ENCODE measurements around the gene WIF1.

WIF1 gene

GRCh38 chr12:65122703-65123102 lies 1.6 kb upstream of the WIF1 start:
- DNase-seq = no peak

DNA sequence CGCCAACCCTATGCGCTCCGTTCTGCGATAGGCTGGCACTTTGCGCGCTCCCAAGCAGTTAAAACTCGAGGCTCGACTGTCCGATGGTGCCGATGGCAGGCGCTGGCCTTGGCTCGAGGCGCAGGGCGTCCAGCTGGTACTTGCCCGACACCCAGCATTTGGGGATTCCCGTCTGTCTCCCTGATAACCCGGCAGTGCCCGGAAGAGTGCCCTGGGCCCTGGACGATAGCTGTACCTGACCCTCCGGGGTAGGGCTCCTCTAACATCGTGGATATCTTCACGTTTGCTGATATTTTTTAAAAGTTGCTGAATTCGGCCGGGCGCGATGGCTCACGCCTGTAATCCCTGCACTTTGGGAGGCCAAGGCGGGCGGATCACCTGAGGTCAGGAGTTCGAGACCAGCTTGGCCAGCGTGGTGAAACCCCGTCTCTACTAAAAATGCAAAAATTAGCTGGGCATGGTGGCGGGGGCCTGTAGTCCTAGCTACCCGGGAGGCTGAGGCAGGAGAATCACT lies 908 bp upstream of the WIF1 start:
- no peak for DNase-seq

DNA sequence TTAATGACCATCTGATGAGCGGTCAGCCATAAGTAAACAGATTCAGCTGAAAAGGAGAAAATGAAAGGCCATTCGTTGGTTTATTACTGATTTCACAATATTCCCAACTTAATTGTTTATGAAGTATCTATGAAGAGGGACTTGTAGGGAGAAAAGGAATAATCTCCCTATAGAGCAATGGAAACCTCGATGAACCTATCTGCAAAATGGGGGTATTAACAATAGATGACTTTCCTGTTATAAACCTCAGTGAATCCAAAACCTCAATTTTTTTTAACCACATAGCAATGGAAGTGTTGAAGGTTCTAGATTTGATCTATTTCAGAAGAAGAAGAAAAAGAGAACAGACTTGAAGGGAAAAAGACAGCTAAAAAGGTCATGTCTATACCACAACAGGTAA lies 2.0 kb downstream of the WIF1 start:
- DNase-seq = no peak

GRCh38 chr12:65113621-65114035 lies 7.5 kb downstream of the WIF1 start:
- no peak for DNase-seq

- DNase-seq = no peak
Observed at GRCh38 chr12:65106948-65107347, 14.2 kb downstream of the WIF1 start.

DNA sequence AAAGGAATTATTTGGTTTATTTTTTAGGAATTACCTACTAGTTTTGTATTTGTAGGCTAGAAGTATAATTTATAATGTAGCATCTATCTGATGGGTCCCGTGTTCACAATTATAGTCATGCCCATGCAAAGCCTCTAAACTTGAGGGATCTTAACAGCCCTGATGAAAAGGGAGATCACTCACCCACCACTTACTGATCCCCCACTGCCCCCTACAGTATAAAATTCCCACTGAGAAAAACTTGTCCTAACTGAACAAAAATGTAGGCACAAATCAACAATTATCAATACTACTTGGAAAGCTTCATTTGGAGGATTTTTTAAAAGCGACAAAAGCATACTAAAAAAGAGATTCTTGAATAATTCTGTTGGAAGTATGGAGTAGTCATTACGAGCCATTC lies 21.0 kb downstream of the WIF1 start:
- no peak for DNase-seq

DNA sequence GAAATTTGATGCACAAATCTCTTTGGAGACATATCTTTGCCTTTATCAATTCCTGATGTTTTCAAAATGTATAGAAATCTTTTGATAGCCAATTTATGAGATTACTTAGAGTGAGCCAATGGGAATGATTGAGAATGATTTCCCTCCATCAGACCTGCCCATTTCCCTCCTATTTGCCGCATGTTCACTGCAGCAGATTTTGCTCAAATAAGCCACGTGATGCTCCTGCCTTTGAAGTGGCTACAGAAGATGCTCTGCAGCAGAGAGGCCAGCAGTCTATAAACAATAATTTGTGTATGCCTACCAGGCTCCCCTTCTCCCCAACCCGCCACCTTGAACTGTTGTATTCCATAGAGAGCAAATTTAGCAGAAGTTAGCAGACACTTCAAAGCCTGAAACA lies 21.9 kb downstream of the WIF1 start:
- no peak for DNase-seq

GRCh38 chr12:65098364-65098763 lies 22.7 kb downstream of the WIF1 start:
- DNase-seq = no peak

GRCh38 chr12:65094722-65095121 lies 26.4 kb downstream of the WIF1 start:
- no peak for DNase-seq

DNA sequence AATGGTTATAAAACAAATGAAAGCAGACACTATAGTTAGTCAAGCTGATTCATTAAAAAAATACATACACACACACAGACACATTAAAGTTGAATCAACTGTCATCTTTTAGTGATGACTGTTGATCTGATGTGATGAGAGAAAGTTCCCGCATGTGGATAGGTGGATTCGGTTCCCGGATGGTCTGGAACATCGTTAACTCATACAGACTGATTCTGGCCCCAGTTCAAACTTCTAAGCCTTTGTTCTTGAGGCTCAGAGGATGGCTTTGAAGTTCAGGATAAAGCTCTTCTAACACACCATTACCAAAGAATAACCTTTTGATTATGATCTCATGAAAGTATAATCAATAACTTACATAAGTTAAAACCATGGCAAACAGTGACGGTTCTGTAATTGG lies 27.5 kb downstream of the WIF1 start:
- no peak for DNase-seq

GRCh38 chr12:65090461-65090860 lies 30.6 kb downstream of the WIF1 start:
- DNase-seq = no peak

DNA sequence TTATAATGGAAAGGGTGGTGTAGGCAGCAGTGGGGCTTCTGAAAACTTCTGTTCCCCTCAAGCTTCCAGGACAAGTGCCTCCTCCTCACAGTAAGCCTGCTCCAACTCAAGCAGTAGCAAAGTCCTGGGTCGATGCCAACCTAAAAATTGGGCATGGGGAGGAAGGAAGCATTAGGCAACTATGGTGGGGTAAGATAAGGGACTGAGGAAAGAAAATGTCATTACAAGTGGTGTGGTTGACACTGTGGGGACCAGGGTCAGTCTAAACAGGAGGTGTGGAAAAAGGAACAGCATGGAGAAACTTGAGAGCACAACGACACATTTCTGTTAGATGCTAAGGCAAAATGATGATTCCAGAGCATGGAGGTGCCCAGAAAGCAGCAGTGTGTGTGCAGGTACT lies 34.9 kb downstream of the WIF1 start:
- DNase-seq = no peak

DNA sequence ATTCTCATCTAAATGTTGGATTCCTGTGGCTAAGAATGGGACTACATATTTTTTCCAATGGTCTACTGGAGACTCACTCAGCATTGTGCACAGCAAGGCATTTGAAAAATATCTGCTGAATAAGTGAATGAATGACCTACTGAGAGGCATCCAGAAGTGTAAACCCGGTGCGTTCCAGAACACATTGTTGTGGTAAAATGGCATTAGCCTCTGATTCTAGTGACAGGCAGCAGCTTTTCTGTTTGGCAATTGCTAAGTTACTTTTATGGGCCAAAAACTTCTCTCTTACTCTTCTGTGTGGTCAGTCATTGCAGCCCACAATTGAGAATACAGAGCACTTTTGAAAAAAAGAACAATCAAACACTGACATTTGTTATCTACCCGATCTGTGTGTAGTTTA lies 36.5 kb downstream of the WIF1 start:
- no peak for DNase-seq

DNA sequence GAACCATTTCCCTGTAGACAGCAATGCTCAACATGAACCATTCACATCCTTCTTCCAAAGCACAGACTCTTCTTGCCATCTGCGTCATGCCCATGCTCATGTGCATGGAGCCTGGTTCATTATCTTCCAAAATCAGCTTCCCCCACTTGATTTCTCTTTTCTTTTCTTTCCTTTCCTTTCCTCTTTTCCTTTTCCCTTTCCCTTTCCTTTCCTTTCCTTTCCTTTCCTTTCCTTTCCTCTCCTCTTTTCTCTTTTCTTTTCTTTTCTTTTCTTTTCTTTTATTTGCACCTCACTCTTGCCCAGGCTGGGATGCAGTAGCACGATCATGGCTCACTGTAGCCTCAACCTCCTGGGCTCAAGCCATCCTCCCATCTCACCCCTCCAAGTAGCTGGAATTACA lies 37.5 kb downstream of the WIF1 start:
- no peak for DNase-seq

- DNase-seq = no peak
Observed at GRCh38 chr12:65082406-65082805, 38.7 kb downstream of the WIF1 start.

GRCh38 chr12:65081496-65081895 lies 39.6 kb downstream of the WIF1 start:
- DNase-seq = no peak

DNA sequence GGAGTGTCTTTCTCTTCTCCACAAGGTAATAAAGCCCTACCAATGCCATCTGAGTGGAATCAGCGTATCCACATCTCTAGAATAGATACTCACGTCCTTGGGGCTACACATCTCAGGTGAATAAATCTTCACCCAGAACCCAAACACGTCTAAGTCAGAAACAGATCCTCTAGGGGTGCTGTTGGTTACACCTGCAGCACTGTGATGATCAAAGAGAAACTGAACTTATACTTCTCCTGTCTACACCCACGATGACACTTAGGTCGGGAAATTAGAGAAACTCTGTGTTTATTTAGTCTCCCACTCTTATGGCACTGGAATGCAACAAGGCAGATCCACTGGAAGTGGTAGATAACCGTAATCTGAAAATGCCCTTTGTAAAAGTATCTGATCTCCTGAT lies 46.2 kb downstream of the WIF1 start:
- no peak for DNase-seq

- DNase-seq = no peak
Observed at GRCh38 chr12:65069336-65069735, 51.8 kb downstream of the WIF1 start.

DNA sequence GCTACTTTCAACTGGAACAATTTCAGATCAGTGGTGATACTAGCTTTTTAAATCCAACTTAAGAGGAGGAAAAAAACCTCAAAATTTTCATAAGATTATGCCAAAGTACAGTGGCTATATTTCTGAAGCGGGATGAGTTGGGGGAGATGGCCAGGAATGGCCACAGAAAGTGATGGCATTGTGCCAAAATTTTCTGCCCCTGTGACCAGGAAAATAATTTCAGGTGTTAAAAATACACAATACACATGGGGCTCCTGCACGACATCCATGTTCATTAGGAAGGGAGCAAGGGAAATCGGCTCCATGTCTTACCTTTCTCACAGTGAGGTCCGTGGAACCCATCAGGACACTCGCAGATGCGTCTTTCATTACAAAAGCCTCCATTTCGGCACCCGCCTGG lies 53.7 kb downstream of the WIF1 start:
- no peak for DNase-seq

DNA sequence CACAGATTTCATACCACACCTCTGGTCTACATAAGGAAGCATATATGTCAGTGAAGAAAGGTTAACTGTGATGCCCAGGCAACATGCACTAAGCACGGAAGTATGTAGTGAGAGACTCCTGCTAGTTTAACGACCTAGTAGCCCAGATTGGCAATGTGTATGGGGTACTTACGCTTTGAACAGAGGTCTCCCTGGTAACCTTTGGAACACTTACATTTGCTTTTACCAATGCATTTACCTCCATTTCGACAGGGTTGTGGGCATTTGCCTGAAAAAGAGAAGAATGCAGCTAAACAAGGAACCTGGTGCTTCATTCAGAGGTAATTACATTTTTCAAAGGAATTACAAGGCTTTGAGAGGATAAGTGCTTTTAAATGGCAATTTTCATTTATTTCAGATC lies 65.2 kb downstream of the WIF1 start:
- no peak for DNase-seq

GRCh38 chr12:65051218-65051617 lies 69.9 kb downstream of the WIF1 start:
- DNase-seq = no peak

DNA sequence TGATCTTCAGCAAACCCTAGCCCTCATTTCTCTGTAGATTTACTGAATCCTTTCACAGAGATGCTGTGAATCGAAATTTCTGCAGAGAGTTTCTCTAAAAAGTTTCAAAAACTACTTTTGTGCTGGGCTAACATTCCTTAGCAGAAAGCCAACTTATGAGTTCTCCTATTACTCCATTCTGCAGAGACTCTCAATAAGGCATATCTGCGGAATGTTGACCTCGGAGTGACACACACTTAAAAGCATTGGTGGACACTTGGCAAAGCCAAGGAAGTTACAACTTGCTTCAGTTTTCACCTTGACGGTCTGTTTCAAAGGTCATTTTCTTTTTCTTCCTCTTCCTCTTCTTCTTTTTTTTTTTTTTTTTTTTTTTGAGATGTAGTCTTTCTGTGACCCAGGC lies 75.8 kb downstream of the WIF1 start:
- no peak for DNase-seq

GRCh38 chr12:65039301-65039700 lies 81.8 kb downstream of the WIF1 start:
- DNase-seq = no peak

GRCh38 chr12:65025136-65025535 lies 96.0 kb downstream of the WIF1 start:
- no peak for DNase-seq

GRCh38 chr12:65023485-65023884 lies 97.6 kb downstream of the WIF1 start:
- no peak for DNase-seq

DNA sequence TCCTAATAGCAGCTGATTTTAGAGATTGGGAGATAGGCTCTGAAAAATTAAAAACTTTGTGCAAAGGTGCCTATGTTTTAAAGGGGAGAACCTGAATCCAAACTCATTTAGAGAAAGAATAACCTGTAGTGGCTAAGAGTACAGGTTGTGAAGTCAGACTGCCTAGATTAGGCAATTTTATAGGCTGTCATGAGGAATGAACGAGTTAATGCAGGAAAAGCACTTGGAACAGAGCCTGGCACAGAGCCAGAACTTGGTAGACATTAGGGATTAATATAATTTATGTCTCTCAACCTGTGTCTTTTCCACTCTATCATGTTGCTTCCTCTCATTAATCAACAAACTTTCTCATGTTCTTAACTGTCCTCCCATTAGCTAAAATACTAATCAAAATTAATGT lies 98.1 kb downstream of the WIF1 start:
- DNase-seq = no peak
